GM23338 (cell line): Measurements from ENCODE around the gene TEX26. TPM values are rescaled to one million over a fixed set of nuclear protein-coding genes. Genes with fewer than 3 reads are reported as not detected.

Source experiments
- ATAC-seq: fragments of 200-7000 bp; cut with Tn5 transposase; 3 replicates; pipeline ENCODE4 v1.9.1; 2020
- DNase-seq: peaks from one replicate; pipeline ENCODE4 v3.0.0-alpha.2; 2015; ENCODE audit warnings: low spot score
- H2AFZ ChIP-seq: fragments of 200-600 bp; sonication (generic); 2 replicates; pipeline ENCODE4 v1.8.0; 2016; ENCODE audit warnings: antibody characterized with exemption, mild to moderate bottlenecking, moderate library complexity
- H3F3A ChIP-seq: fragments of 200-600 bp; sonication (generic); replicated peaks from 2 replicates; pipeline ENCODE4 v1.8.0; 2017; ENCODE audit warnings: antibody characterized with exemption, mixed run types, low read depth
- H3K27ac ChIP-seq: fragments of 200-600 bp; sonication (generic); 2 replicates; pipeline ENCODE4 v1.6.1; 2016; ENCODE audit warnings: low read depth
- H3K27me3 ChIP-seq: fragments of 200-600 bp; sonication (generic); 2 replicates; pipeline ENCODE4 v1.8.0; 2016; ENCODE audit warnings: mild to moderate bottlenecking, mixed run types, moderate library complexity; ENCODE audit not compliant: insufficient read depth
- H3K36me3 ChIP-seq: fragments of 200-600 bp; sonication (generic); 2 replicates; pipeline ENCODE4 v1.8.0; 2016; ENCODE audit warnings: mild to moderate bottlenecking; ENCODE audit not compliant: insufficient read depth
- H3K4me1 ChIP-seq: fragments of 200-600 bp; sonication (generic); 2 replicates; pipeline ENCODE4 v1.8.0; 2016; ENCODE audit warnings: mild to moderate bottlenecking, moderate library complexity; ENCODE audit not compliant: insufficient read depth
- H3K4me2 ChIP-seq: fragments of 200-600 bp; sonication (generic); 2 replicates; pipeline ENCODE4 v1.7.1; 2017; ENCODE audit warnings: mixed run types
- H3K4me3 ChIP-seq: fragments of 200-600 bp; sonication (generic); 2 replicates; pipeline ENCODE4 v1.6.1; 2016; ENCODE audit warnings: mixed run types
- H3K79me2 ChIP-seq: fragments of 200-600 bp; sonication (generic); replicated peaks from 2 replicates; pipeline ENCODE4 v1.8.0; 2017; ENCODE audit warnings: mild to moderate bottlenecking; ENCODE audit not compliant: insufficient read depth
- H3K9me2 ChIP-seq: fragments of 200-600 bp; sonication (generic); 2 replicates; pipeline ENCODE4 v1.8.0; 2017; ENCODE audit not compliant: insufficient read depth
- H4K20me1 ChIP-seq: fragments of 200-600 bp; sonication (generic); replicated peaks from 2 replicates; pipeline ENCODE4 v1.8.0; 2017; ENCODE audit warnings: mild to moderate bottlenecking; ENCODE audit not compliant: insufficient read depth
- H3K27ac Mint-ChIP-seq: 2 replicates; pipeline ENCODE4 v1.8.0; 2020; ENCODE audit warnings: inconsistent platforms, mild to moderate bottlenecking, moderate library complexity, mixed read lengths
- H3K27me3 Mint-ChIP-seq: 3 replicates; pipeline ENCODE4 v1.8.0; 2022; ENCODE audit warnings: low read depth, mild to moderate bottlenecking, moderate library complexity, mixed read lengths, inconsistent platforms; ENCODE audit not compliant: insufficient read depth, poor library complexity
- H3K36me3 Mint-ChIP-seq: 3 replicates; pipeline ENCODE4 v1.8.0; 2021; ENCODE audit warnings: low read depth, mild to moderate bottlenecking, inconsistent platforms, moderate library complexity, mixed read lengths
- H3K4me1 Mint-ChIP-seq: 3 replicates; pipeline ENCODE4 v1.8.0; 2020; ENCODE audit warnings: mild to moderate bottlenecking, inconsistent platforms, mixed read lengths
- H3K4me3 Mint-ChIP-seq: 3 replicates; pipeline ENCODE4 v1.8.0; 2021; ENCODE audit warnings: moderate library complexity, mild to moderate bottlenecking, inconsistent platforms, mixed read lengths
- H3K9me3 Mint-ChIP-seq: 3 replicates; pipeline ENCODE4 v1.8.0; 2020; ENCODE audit warnings: moderate library complexity, mild to moderate bottlenecking, inconsistent platforms, mixed read lengths
- ETS1 ChIP-seq: IDR thresholded peaks from 2 replicates; pipeline ENCODE4 v1.6.1; 2016; ENCODE audit warnings: antibody characterized with exemption
- EZH2phosphoT487 ChIP-seq: fragments of 200-600 bp; sonication (generic); IDR thresholded peaks from one replicate; pipeline ENCODE4 v1.8.1; 2018; ENCODE audit warnings: antibody characterized with exemption; ENCODE audit not compliant: unreplicated experiment
- JUNB ChIP-seq: IDR thresholded peaks from one replicate; pipeline ENCODE4 v1.6.1; 2016; ENCODE audit warnings: antibody characterized with exemption; ENCODE audit not compliant: unreplicated experiment
- NANOG ChIP-seq: IDR thresholded peaks from 2 replicates; pipeline ENCODE4 v1.6.1; 2016; ENCODE audit warnings: antibody characterized with exemption, borderline replicate concordance
- POLR2AphosphoS5 ChIP-seq: IDR thresholded peaks from 2 replicates; pipeline ENCODE4 v1.6.1; 2016; ENCODE audit warnings: antibody characterized with exemption, low read depth
- ZNF331 ChIP-seq: fragments of 250-450 bp; sonication (Bioruptor Pico); IDR thresholded peaks from 2 replicates; pipeline ENCODE4 v1.5.0; 2020; ENCODE audit warnings: low read depth, mild to moderate bottlenecking, moderate library complexity
- polyA plus RNA-seq: library from polyadenylated mRNA; unstranded; fragments of >200 nt; fragmentation: Nextera tagmentation; extraction: Ambion mirVana; gene quantifications from 2 replicates; pipeline ENCODE4 v1.2.1, GENCODE V29; 2016
- total RNA-seq: library from RNA; depleted of rRNA; stranded (reverse); fragments of >200 nt; shearing (Covaris generic); gene quantifications from 2 replicates; pipeline ENCODE4 v1.2.3, GENCODE V29; 2014
- TF ChIP-seq, protein P1 (sequence below): IDR thresholded peaks from one replicate; pipeline ENCODE4 v1.6.1; 2018; ENCODE audit warnings: antibody characterized with exemption; ENCODE audit not compliant: unreplicated experiment

The TEX26 gene
- total and polyA plus RNA-seq, 2 experiments from 2014 or later: not detected

- Mint-ChIP-seq H3K27me3 (no peaks in the 10 kb centered on the region), H3K9me3 (no peaks in the 10 kb centered on the region), H3K27ac (no peak overlapping the region), H3K4me3 (no peak overlapping the region), H3K36me3 (no peaks in the 10 kb centered on the region), H3K4me1 (peaks cover 8% of the 10 kb centered on the region)
- Histone ChIP-seq H4K20me1 (no peaks in the 10 kb centered on the region), H3K4me3 (no peak overlapping the region), H3K9me2 (0 out of 2 replicates have a peak, but pooled peaks cover 6% of the 10 kb centered on the region), H3K4me1 (no peaks in the 10 kb centered on the region; the same call in 1 of the 2 replicates), H3K4me2 (no peak overlapping the region), H3K27ac (no peak overlapping the region), H3K36me3 (no peaks in the 10 kb centered on the region), H3K79me2 (no peaks in the 10 kb centered on the region), H3F3A (no peaks in the 10 kb centered on the region), H3K27me3 (no peaks in the 10 kb centered on the region), H2AFZ (no peak overlapping the region)
- no peak for DNase-seq
- TF ChIP-seq ETS1 (no peak), JUNB (no peak)
- TF ChIP-seq, protein P1, sequence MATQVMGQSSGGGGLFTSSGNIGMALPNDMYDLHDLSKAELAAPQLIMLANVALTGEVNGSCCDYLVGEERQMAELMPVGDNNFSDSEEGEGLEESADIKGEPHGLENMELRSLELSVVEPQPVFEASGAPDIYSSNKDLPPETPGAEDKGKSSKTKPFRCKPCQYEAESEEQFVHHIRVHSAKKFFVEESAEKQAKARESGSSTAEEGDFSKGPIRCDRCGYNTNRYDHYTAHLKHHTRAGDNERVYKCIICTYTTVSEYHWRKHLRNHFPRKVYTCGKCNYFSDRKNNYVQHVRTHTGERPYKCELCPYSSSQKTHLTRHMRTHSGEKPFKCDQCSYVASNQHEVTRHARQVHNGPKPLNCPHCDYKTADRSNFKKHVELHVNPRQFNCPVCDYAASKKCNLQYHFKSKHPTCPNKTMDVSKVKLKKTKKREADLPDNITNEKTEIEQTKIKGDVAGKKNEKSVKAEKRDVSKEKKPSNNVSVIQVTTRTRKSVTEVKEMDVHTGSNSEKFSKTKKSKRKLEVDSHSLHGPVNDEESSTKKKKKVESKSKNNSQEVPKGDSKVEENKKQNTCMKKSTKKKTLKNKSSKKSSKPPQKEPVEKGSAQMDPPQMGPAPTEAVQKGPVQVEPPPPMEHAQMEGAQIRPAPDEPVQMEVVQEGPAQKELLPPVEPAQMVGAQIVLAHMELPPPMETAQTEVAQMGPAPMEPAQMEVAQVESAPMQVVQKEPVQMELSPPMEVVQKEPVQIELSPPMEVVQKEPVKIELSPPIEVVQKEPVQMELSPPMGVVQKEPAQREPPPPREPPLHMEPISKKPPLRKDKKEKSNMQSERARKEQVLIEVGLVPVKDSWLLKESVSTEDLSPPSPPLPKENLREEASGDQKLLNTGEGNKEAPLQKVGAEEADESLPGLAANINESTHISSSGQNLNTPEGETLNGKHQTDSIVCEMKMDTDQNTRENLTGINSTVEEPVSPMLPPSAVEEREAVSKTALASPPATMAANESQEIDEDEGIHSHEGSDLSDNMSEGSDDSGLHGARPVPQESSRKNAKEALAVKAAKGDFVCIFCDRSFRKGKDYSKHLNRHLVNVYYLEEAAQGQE: no peak
- no peak for ATAC-seq
Measured at GRCh38 chr13:31020996-31021395, 88.5 kb downstream of the TEX26 start.

- TF ChIP-seq EZH2phosphoT487 (no peak), POLR2AphosphoS5 (no peak), NANOG (no peak), ZNF331 (CRISPR knock-in tag) (no peak)
- Mint-ChIP-seq H3K4me1 (peaks cover 8% of the 10 kb centered on the region), H3K27me3 (no peaks in the 10 kb centered on the region), H3K36me3 (no peaks in the 10 kb centered on the region), H3K27ac (no peak overlapping the region), H3K9me3 (no peaks in the 10 kb centered on the region), H3K4me3 (no peak overlapping the region)
- Histone ChIP-seq H3K36me3 (no peaks in the 10 kb centered on the region), H3K4me2 (no peak overlapping the region), H3K27ac (no peak overlapping the region), H4K20me1 (no peaks in the 10 kb centered on the region), H3K9me2 (0 out of 2 replicates have a peak, but pooled peaks cover 6% of the 10 kb centered on the region), H3K4me3 (no peak overlapping the region), H3K27me3 (no peaks in the 10 kb centered on the region), H3K79me2 (no peaks in the 10 kb centered on the region), H3K4me1 (no peaks in the 10 kb centered on the region; the same call in 1 of the 2 replicates), H3F3A (no peaks in the 10 kb centered on the region), H2AFZ (peak overlapping the region; percentile 63; the same call in 1 of the 2 replicates)
- no peak for DNase-seq
- ATAC-seq: no peak
Measured at GRCh38 chr13:31022288-31022895, 89.9 kb downstream of the TEX26 start.
